HG02623 (cell line): ENCODE data around the gene ASTN2.
"Not testable (repeated sequence)": the region's sequence is repeated elsewhere in the genome, so short reads cannot be mapped to it uniquely, and the experiment has no call there.

Experiments
- ATAC-seq: cut with Tn5 transposase; IDR thresholded peaks from one replicate; pipeline ENCODE4 v1.9.1; 2021; ENCODE audit warnings: moderate library complexity; ENCODE audit not compliant: unreplicated experiment

The ASTN2 gene

GRCh38 chr9:117081641-117082317, 333.1 kb downstream of the ASTN2 start:
- no peak for ATAC-seq

GRCh38 chr9:117080765-117081390, 334.0 kb downstream of the ASTN2 start:
- no peak for ATAC-seq

- no peak for ATAC-seq
Measured at GRCh38 chr9:117076571-117077290, 338.1 kb downstream of the ASTN2 start.

- no peak for ATAC-seq
Measured at GRCh38 chr9:117075636-117076035, 339.2 kb downstream of the ASTN2 start.

- no peak for ATAC-seq
Measured at GRCh38 chr9:117074784-117075520, 339.9 kb downstream of the ASTN2 start.

GRCh38 chr9:117074342-117074662, 340.6 kb downstream of the ASTN2 start:
- no peak for ATAC-seq

GRCh38 chr9:117073539-117074341, 341.1 kb downstream of the ASTN2 start:
- ATAC-seq: no peak

GRCh38 chr9:117073071-117073470, 341.8 kb downstream of the ASTN2 start:
- ATAC-seq: no peak

- no peak for ATAC-seq
Measured at GRCh38 chr9:117072216-117072615, 342.6 kb downstream of the ASTN2 start.

- ATAC-seq: not testable (repeated sequence)
Measured at GRCh38 chr9:117071673-117072207, 343.1 kb downstream of the ASTN2 start.

GRCh38 chr9:117063721-117064471, 351.0 kb downstream of the ASTN2 start:
- ATAC-seq: no peak

GRCh38 chr9:117060963-117061362, 353.9 kb downstream of the ASTN2 start:
- no peak for ATAC-seq

- ATAC-seq: no peak
Measured at GRCh38 chr9:117050007-117050406, 364.9 kb downstream of the ASTN2 start.

- peak; percentile 60 for ATAC-seq
Measured at GRCh38 chr9:117046666-117047327, 368.1 kb downstream of the ASTN2 start.

- no peak for ATAC-seq
Measured at GRCh38 chr9:117044241-117044640, 370.6 kb downstream of the ASTN2 start.

GRCh38 chr9:117043159-117043558, 371.7 kb downstream of the ASTN2 start:
- ATAC-seq: no peak

GRCh38 chr9:117035546-117035945, 379.3 kb downstream of the ASTN2 start:
- no peak for ATAC-seq

GRCh38 chr9:117034866-117035265, 380.0 kb downstream of the ASTN2 start:
- no peak for ATAC-seq

- no peak for ATAC-seq
Measured at GRCh38 chr9:117030254-117030768, 384.5 kb downstream of the ASTN2 start.
